Ammon's horn (tissue), 1 donor: Measurements from ENCODE around the gene PFDN1.
A peak's percentile ranks its signal among the peaks of the same experiment; 100 is the strongest.

ENCODE experiments used
- DNase-seq: peaks from one replicate; pipeline ENCODE4 v3.0.0-alpha.2; 2016; ENCODE audit warnings: low spot score

The PFDN1 gene

GRCh38 chr5:140238756-140239155 is 64.1 kb downstream of the PFDN1 start:
- DNase-seq: no peak

- no peak for DNase-seq
Measured at GRCh38 chr5:140236891-140237598, 65.9 kb downstream of the PFDN1 start.

GRCh38 chr5:140235791-140236551 is 66.9 kb downstream of the PFDN1 start:
- DNase-seq: no peak

GRCh38 chr5:140234377-140234989 is 68.4 kb downstream of the PFDN1 start:
- DNase-seq: no peak

GRCh38 chr5:140232731-140233130 is 70.2 kb downstream of the PFDN1 start:
- no peak for DNase-seq

- no peak for DNase-seq
Measured at GRCh38 chr5:140230373-140230772, 72.5 kb downstream of the PFDN1 start.

- no peak for DNase-seq
Measured at GRCh38 chr5:140228364-140228837, 74.5 kb downstream of the PFDN1 start.

- DNase-seq: no peak
Measured at GRCh38 chr5:140227046-140227445, 75.9 kb downstream of the PFDN1 start.

- no peak for DNase-seq
Measured at GRCh38 chr5:140225396-140225795, 77.5 kb downstream of the PFDN1 start.

- no peak for DNase-seq
Measured at GRCh38 chr5:140224658-140225057, 78.2 kb downstream of the PFDN1 start.

GRCh38 chr5:140223567-140223966 is 79.3 kb downstream of the PFDN1 start:
- DNase-seq: no peak

GRCh38 chr5:140222416-140222815 is 80.5 kb downstream of the PFDN1 start:
- no peak for DNase-seq

- DNase-seq: no peak
Measured at GRCh38 chr5:140221697-140222223, 81.1 kb downstream of the PFDN1 start.

- DNase-seq: no peak
Measured at GRCh38 chr5:140220698-140221064, 82.2 kb downstream of the PFDN1 start.

GRCh38 chr5:140220032-140220697 is 82.7 kb downstream of the PFDN1 start:
- DNase-seq: no peak

- no peak for DNase-seq
Measured at GRCh38 chr5:140219068-140219991, 83.6 kb downstream of the PFDN1 start.

- DNase-seq: no peak
Measured at GRCh38 chr5:140217299-140218026, 85.4 kb downstream of the PFDN1 start.

- DNase-seq: no peak
Measured at GRCh38 chr5:140216478-140217074, 86.3 kb downstream of the PFDN1 start.

- no peak for DNase-seq
Measured at GRCh38 chr5:140215276-140215675, 87.6 kb downstream of the PFDN1 start.

- DNase-seq: peak; percentile 41
Measured at GRCh38 chr5:140214831-140215230, 88.1 kb downstream of the PFDN1 start.
